A549 (cell line): Measurements from ENCODE around the gene NPAS2. TPM values are rescaled to one million over a fixed set of nuclear protein-coding genes. Genes with fewer than 3 reads are reported as not detected.
A peak's percentile ranks its signal among the peaks of the same experiment; 100 is the strongest.

ENCODE experiments used
- ATAC-seq, 2 experiments: fragments of 200-7000 bp in 1 of 2; fragments of >200 bp in 1 of 2; cut with Nextera tagmentation in 1 of 2; cut with Tn5 transposase in 1 of 2; 3 replicates each; pipeline versions ENCODE4 v1.8.0 to v1.9.1; 2018 to 2020; ENCODE audit warnings: mild to moderate bottlenecking in 1 of 2, moderate library complexity in 1 of 2
- CTCF ChIA-PET: fragments of 300-600 bp; sonication (Branson Sonifier 250); formaldehyde crosslinking; extraction: SDS; loops from one replicate; lab custom pipeline; 2021; ENCODE audit warnings: antibody characterized with exemption, inconsistent platforms; lab: Yijun Ruan, JAX
- POLR2A ChIA-PET: fragments of 350-600 bp; formaldehyde crosslinking; extraction: SDS; loops from one replicate; lab custom pipeline; 2021; ENCODE audit warnings: antibody characterized with exemption, inconsistent platforms; lab: Yijun Ruan, JAX
- DNase-seq, 2 experiments: peaks; one replicate each; pipeline versions ENCODE4 v3.0.0 to v3.0.0-alpha.2; 2011 to 2016; ENCODE audit warnings: low read depth in 1 of 2, low spot score in 1 of 2
- FAIRE-seq: peaks from 2 replicates; lab custom pipeline; 2011; peaks lifted over from hg19 to GRCh38; lab: Jason Lieb, UNC
- H3K27ac ChIP-seq, 2 experiments: fragments of >200 bp; sonication (Bioruptor Twin); formaldehyde crosslinking; 3 replicates each; pipeline ENCODE4 v1.5.1; 2016 to 2017
- H3K4me1 ChIP-seq: fragments of >200 bp; sonication (Bioruptor Twin); formaldehyde crosslinking; 3 replicates; pipeline ENCODE4 v1.6.1; 2016
- H3K4me2 ChIP-seq: fragments of >200 bp; sonication (Bioruptor Twin); formaldehyde crosslinking; 3 replicates; pipeline ENCODE4 v1.6.1; 2016
- H3K4me3 ChIP-seq: fragments of >200 bp; sonication (Bioruptor Twin); formaldehyde crosslinking; 3 replicates; pipeline ENCODE4 v1.5.1; 2016
- H3K9me3 ChIP-seq: fragments of >200 bp; sonication (Bioruptor Twin); formaldehyde crosslinking; 3 replicates; pipeline ENCODE4 v1.6.1; 2016
- CEBPB ChIP-seq, 2 experiments: fragments of >200 bp in 1 of 2; sonication (Bioruptor Twin) in 1 of 2; formaldehyde crosslinking in 1 of 2; IDR thresholded peaks; 2 replicates each; pipeline ENCODE4 v1.6.1; 2012 to 2016
- EP300 ChIP-seq, 2 experiments: fragments of >200 bp; sonication (Bioruptor Twin); formaldehyde crosslinking; IDR thresholded peaks; 2 replicates in 1 of 2; 3 replicates in 1 of 2; pipeline ENCODE4 v1.6.1; 2016 to 2017
- FOSL2 ChIP-seq, 2 experiments: fragments of 450-650 bp in 1 of 2; fragments of >200 bp in 1 of 2; sonication (Bioruptor Twin) in 1 of 2; formaldehyde crosslinking; IDR thresholded peaks; 2 replicates each; pipeline versions ENCODE4 v1.5.0 to v1.6.1; 2016 to 2020; ENCODE audit warnings: mild to moderate bottlenecking in 1 of 2, moderate library complexity in 1 of 2
- HOXA7 ChIP-seq: fragments of 250-450 bp; sonication (Bioruptor Pico); IDR thresholded peaks from 2 replicates; pipeline ENCODE4 v1.5.0; 2020; ENCODE audit warnings: mild to moderate bottlenecking, moderate library complexity
- HOXB13 ChIP-seq: fragments of 250-450 bp; sonication (Bioruptor Pico); IDR thresholded peaks from 2 replicates; pipeline ENCODE4 v1.5.0; 2020; ENCODE audit warnings: low read depth, mild to moderate bottlenecking, moderate library complexity
- JUNB ChIP-seq: fragments of >200 bp; sonication (Bioruptor Twin); formaldehyde crosslinking; IDR thresholded peaks from 2 replicates; pipeline ENCODE4 v1.6.1; 2016
- NPAS2 ChIP-seq: fragments of 250-450 bp; sonication (Bioruptor Pico); IDR thresholded peaks from 2 replicates; pipeline ENCODE4 v1.8.0; 2022; ENCODE audit warnings: mild to moderate bottlenecking, moderate library complexity, borderline replicate concordance
- NR3C1 ChIP-seq: fragments of >200 bp; sonication (Bioruptor Twin); formaldehyde crosslinking; IDR thresholded peaks from 3 replicates; pipeline ENCODE4 v1.6.1; 2017
- PHF8 ChIP-seq: fragments of 200-600 bp; sonication (generic); IDR thresholded peaks from 2 replicates; pipeline ENCODE4 v1.6.1; 2016; ENCODE audit warnings: low read depth, mild to moderate bottlenecking, antibody characterized with exemption, moderate library complexity, borderline replicate concordance
- POLR2AphosphoS2 ChIP-seq: conservative IDR thresholded peaks from 2 replicates; pipeline ENCODE4 v1.6.1; 2012; ENCODE audit warnings: low read length, improper control_type of control experiment, inconsistent platforms
- ZC3H11A ChIP-seq: fragments of 450-650 bp; IDR thresholded peaks from 2 replicates; pipeline ENCODE4 v1.6.1; 2014; ENCODE audit warnings: antibody characterized with exemption, mild to moderate bottlenecking
- WGBS: methylation state at CpG from one replicate; pipeline ENCODE4 v1.1.6; 2017; ENCODE audit errors: missing lambda C conversion rate; 5-methylcytosine and 5-hydroxymethylcytosine counted together
- polyA plus RNA-seq, 4 experiments: library from polyadenylated mRNA; depleted of rRNA in 3 of 4; stranded (reverse); fragments of >200 nt; fragmentation: RNase III in 1 of 4; extraction: RNeasy Plus Mini Kit Qiagen cat#74134 plus additional on column Dnase treatment in 1 of 4; gene quantifications; 2 replicates in 3 of 4; 3 replicates in 1 of 4; pipeline ENCODE4 v1.2.3, GENCODE V29; 2011 to 2017
- TF ChIP-seq, protein P1 (sequence below): IDR thresholded peaks from 2 replicates; pipeline ENCODE4 v1.6.1; 2012; ENCODE audit warnings: low read depth, borderline replicate concordance
- TF ChIP-seq, protein P2 (sequence below): fragments of 250-450 bp; sonication (Bioruptor Pico); IDR thresholded peaks from 2 replicates; pipeline ENCODE4 v1.5.0; 2021; ENCODE audit warnings: mild to moderate bottlenecking, moderate library complexity, borderline replicate concordance

The NPAS2 gene
- polyA plus RNA-seq, 2 of the 4 experiments (the other 2 are of a cell fraction): 31.4 to 56.1 TPM

DNA sequence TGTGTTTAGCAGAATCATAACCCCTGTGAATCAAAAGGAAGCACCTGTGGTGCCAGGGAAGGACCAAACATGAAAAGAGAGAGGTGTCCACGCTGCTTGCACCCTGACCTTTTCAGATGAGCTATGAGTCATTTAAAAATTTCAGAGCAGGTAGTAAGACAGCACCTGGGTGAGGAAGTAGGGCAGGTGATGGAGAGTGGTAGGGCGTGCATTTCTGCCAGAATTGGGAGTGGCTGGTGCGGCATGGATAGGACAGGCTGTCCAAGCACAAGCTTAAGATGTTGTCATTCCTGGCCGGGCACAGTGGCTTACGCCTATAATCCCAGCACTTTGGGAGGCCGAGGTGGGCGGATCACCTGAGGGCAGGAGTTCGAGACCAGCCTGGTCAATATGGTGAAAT lies 36.8 kb downstream of the NPAS2 start:
- Histone ChIP-seq H3K4me2 (peak overlapping the region; percentile 45; the same call in 1 of the 3 replicates), H3K4me1 (peaks cover 94% of the 10 kb centered on the region), H3K27ac (peak overlapping the region; percentile 78 to 80; a peak in 4 of 6 replicates), H3K4me3 (no peak overlapping the region), H3K9me3 (no peaks in the 10 kb centered on the region)
- CTCF ChIA-PET: interaction anchor here (0.8 to 1.6 kb wide), 3 partner anchors 10 to 246 kb away, joined by 3 to 4 read pairs (median 4); no protein-coding TSS in a partner anchor
- TF ChIP-seq NR3C1 (no peak), HOXA7 (CRISPR knock-in tag) (no peak)
- WGBS: 84% methylated on average over 8 of the region's 8 CpGs
- ATAC-seq (no peak), DNase-seq (no peak), FAIRE-seq (no peak)
- POLR2A ChIA-PET: no interaction called here

DNA sequence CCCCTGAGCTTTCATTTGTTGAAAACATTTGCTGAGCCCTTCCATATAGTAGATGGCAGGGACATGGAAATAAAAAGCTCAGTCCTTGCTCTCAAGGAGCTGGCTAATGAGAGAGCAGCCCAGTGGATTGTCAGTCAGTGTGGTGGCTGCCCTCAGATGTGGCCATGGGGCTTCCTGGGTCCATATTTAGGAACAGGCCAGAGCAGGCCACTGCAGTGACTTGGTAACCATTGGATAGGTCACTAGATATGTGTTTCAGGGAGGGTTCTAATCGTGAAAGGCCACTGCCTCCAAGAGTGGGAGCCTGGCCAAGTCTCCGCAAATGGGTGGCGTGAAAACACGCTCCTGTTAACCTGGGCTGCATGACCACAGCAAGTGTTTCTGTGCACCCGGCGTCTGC lies 37.4 kb downstream of the NPAS2 start:
- DNase-seq: no peak
- POLR2A ChIA-PET: interaction anchor here (0.6 kb wide), 1 partner anchor 29 kb away, joined by 3 read pairs; no protein-coding TSS in a partner anchor
- FAIRE-seq: no peak
- 83% methylated on average over 6 of the region's 6 CpGs for WGBS
- CTCF ChIA-PET: interaction anchor here (1.1 to 1.6 kb wide), 3 partner anchors 10 to 247 kb away, joined by 3 to 4 read pairs (median 4); no protein-coding TSS in a partner anchor
- peaks cover 98% of the 10 kb centered on the region for H3K4me1 ChIP-seq
- H3K27ac ChIP-seq: peak overlapping the region; percentile 78 to 80
- no peak overlapping the region for H3K4me3 ChIP-seq
- no peak for TF ChIP-seq HOXB13
- TF ChIP-seq CEBPB (IDR thresholded peaks at IDR 0.05): no peak
- TF ChIP-seq PHF8: no peak
- TF ChIP-seq ZC3H11A: no peak
- no peak for TF ChIP-seq NPAS2
- H3K9me3 ChIP-seq: no peaks in the 10 kb centered on the region
- H3K4me2 ChIP-seq: peak overlapping the region; percentile 45
- no peak for ATAC-seq

DNA sequence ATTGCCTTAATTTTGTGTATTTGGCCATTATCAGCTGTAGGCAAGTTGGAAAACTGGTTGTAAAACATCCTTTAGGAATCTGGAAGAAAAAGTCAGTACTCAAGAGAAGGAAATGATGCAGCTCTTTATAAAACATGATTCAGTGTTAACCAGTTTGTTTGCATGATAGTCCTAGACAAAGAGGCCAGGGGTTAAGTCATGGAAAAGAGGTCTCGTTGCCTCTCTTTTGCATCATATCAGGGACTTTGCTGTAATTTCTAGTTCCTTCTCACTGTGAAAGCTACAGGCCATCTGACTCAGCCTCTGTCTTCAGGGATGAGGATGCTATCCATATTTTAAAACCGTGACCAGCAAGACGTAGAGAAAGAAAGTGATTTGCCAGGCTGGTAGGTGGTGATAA lies 38.0 kb downstream of the NPAS2 start:
- no peaks in the 10 kb centered on the region for H3K9me3 ChIP-seq
- peak in 1 of 2 experiments; percentile 70; a peak in 1 of 5 replicates for TF ChIP-seq EP300 (IDR thresholded peaks at IDR 0.05)
- TF ChIP-seq CEBPB (IDR thresholded peaks at IDR 0.05): 0 out of 4 replicates have a peak, but pooled peaks of 1 of the 2 experiments have one; percentile 15
- TF ChIP-seq, protein P1, sequence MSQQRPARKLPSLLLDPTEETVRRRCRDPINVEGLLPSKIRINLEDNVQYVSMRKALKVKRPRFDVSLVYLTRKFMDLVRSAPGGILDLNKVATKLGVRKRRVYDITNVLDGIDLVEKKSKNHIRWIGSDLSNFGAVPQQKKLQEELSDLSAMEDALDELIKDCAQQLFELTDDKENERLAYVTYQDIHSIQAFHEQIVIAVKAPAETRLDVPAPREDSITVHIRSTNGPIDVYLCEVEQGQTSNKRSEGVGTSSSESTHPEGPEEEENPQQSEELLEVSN: no peak
- TF ChIP-seq JUNB: 0 out of 2 replicates have a peak, but pooled peaks have one; percentile 37
- no peak for TF ChIP-seq FOSL2 (IDR thresholded peaks at IDR 0.05)
- 0 out of 2 replicates have a peak, but pooled peaks have one; percentile 7 for TF ChIP-seq FOSL2 (CRISPR knock-in tag; IDR thresholded peaks at IDR 0.05)
- TF ChIP-seq, all 56 proteins: peak for 4
- peak; percentile 10 to 67 for ATAC-seq
- no peak for FAIRE-seq
- Histone ChIP-seq H3K4me1 (peaks cover 96% of the 10 kb centered on the region), H3K4me2 (peak overlapping the region; percentile 45), H3K27ac (peak overlapping the region; percentile 78 to 80), H3K4me3 (no peak overlapping the region)
- peak in 1 of 2 experiments; percentile 57 for DNase-seq
- WGBS: 65% methylated on average over 3 of the region's 3 CpGs
- ChIA-PET POLR2A (no interaction called here), CTCF (interaction anchor here (0.9 to 1.6 kb wide), 4 partner anchors 11 to 248 kb away, joined by 3 to 4 read pairs (median 4); no protein-coding TSS in a partner anchor)

DNA sequence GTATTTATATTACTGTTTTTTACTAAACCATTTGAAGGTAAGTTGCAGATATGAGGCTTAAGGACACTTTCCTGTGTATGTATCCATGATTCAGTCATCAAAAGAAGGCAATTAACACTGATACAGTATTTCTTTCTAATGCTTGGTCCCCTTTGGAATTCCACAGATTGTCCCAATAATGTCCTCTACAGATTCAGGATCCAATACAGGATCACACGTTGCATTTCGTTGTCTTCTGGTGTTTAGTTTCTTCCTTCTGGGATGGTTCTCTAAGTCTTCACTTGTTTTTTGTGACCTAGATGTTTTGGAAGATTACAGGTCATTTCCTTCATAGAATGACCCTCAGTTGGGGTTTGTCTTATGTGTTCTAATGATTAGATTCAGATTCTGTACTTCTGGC lies 40.0 kb downstream of the NPAS2 start:
- FAIRE-seq: no peak

More for the DNA sequence above, 40.0 kb downstream of the NPAS2 start:
- peak overlapping the region in 1 of 2 experiments; percentile 78; a peak in 2 of 6 replicates for H3K27ac ChIP-seq
- no peak overlapping the region for H3K4me2 ChIP-seq
- no peak overlapping the region for H3K4me3 ChIP-seq
- H3K9me3 ChIP-seq: no peaks in the 10 kb centered on the region
- DNase-seq (no peak), ATAC-seq (no peak)
- CTCF ChIA-PET: interaction anchor here (0.8 to 2.3 kb wide), 2 partner anchors 11 to 18 kb away, joined by 3 to 5 read pairs; no protein-coding TSS in a partner anchor
- 82% methylated on average over 2 of the region's 2 CpGs for WGBS
- POLR2A ChIA-PET: no interaction called here
- peaks cover 85% of the 10 kb centered on the region for H3K4me1 ChIP-seq
- TF ChIP-seq CEBPB (IDR thresholded peaks at IDR 0.05): no peak
- TF ChIP-seq, protein P2, sequence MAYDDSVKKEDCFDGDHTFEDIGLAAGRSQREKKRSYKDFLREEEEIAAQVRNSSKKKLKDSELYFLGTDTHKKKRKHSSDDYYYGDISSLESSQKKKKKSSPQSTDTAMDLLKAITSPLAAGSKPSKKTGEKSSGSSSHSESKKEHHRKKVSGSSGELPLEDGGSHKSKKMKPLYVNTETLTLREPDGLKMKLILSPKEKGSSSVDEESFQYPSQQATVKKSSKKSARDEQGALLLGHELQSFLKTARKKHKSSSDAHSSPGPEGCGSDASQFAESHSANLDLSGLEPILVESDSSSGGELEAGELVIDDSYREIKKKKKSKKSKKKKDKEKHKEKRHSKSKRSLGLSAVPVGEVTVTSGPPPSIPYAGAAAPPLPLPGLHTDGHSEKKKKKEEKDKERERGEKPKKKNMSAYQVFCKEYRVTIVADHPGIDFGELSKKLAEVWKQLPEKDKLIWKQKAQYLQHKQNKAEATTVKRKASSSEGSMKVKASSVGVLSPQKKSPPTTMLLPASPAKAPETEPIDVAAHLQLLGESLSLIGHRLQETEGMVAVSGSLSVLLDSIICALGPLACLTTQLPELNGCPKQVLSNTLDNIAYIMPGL (CRISPR knock-in tag): no peak
- TF ChIP-seq JUNB: no peak
- TF ChIP-seq POLR2AphosphoS2: no peak
- TF ChIP-seq HOXB13: no peak
